Neural cell (in vitro differentiated cells): Measurements from ENCODE around the gene UACA. TPM values are rescaled to one million over a fixed set of nuclear protein-coding genes. Genes with fewer than 3 reads are reported as not detected.

Source experiments
- H2AFZ ChIP-seq: fragments of 200-600, 300-800 bp; sonication (generic), shearing (Covaris generic); 2 replicates; pipeline ENCODE4 v1.6.0; 2014; ENCODE audit warnings: low read depth, mild to moderate bottlenecking, antibody characterized with exemption, low read length, moderate library complexity
- H3F3A ChIP-seq: fragments of 200-600 bp; shearing (Covaris generic); 2 replicates; pipeline ENCODE4 v1.6.1; 2016; ENCODE audit warnings: mild to moderate bottlenecking, moderate library complexity, mixed read lengths, antibody characterized with exemption, low read length; ENCODE audit not compliant: insufficient read depth, poor library complexity, severe bottlenecking
- H3K27ac ChIP-seq: fragments of 200-600, 300-800 bp; sonication (generic), shearing (Covaris generic); 2 replicates; pipeline ENCODE4 v1.5.1; 2014; ENCODE audit warnings: mild to moderate bottlenecking, low read length, moderate library complexity
- H3K27me3 ChIP-seq: fragments of 300-800, 200-600 bp; sonication (generic), shearing (Covaris generic); 2 replicates; pipeline ENCODE4 v1.6.0; 2014; ENCODE audit warnings: mild to moderate bottlenecking, low read depth, low read length, moderate library complexity; ENCODE audit not compliant: insufficient read depth
- H3K36me3 ChIP-seq: fragments of 300-800, 200-600 bp; sonication (generic), shearing (Covaris generic); 2 replicates; pipeline ENCODE4 v1.5.1; 2014; ENCODE audit warnings: mild to moderate bottlenecking, antibody characterized with exemption, low read length, moderate library complexity; ENCODE audit not compliant: insufficient read depth
- H3K4me2 ChIP-seq: fragments of 300-800, 200-600 bp; sonication (generic), shearing (Covaris generic); 2 replicates; pipeline ENCODE4 v1.6.0; 2014; ENCODE audit warnings: mild to moderate bottlenecking, low read length
- H3K4me3 ChIP-seq: fragments of 300-800, 200-600 bp; sonication (generic), shearing (Covaris generic); 2 replicates; pipeline ENCODE4 v1.5.1; 2014; ENCODE audit warnings: mild to moderate bottlenecking, low read length, moderate library complexity
- H3K79me2 ChIP-seq: fragments of 200-600 bp; shearing (Covaris generic); replicated peaks from 2 replicates; pipeline ENCODE4 v1.6.0; 2014; ENCODE audit warnings: mild to moderate bottlenecking, low read length, moderate library complexity; ENCODE audit not compliant: insufficient read depth
- H3K9ac ChIP-seq: fragments of 300-800, 200-600 bp; sonication (generic), shearing (Covaris generic); 2 replicates; pipeline ENCODE4 v1.6.1; 2016; ENCODE audit warnings: mild to moderate bottlenecking, low read length, mixed read lengths
- H3K9me2 ChIP-seq: fragments of 200-600 bp; shearing (Covaris generic); 2 replicates; pipeline ENCODE4 v1.6.1; 2016; ENCODE audit warnings: mild to moderate bottlenecking, low read length, mixed read lengths; ENCODE audit not compliant: insufficient read depth
- H3K9me3 ChIP-seq: fragments of 200-600, 300-800 bp; sonication (generic), shearing (Covaris generic); 2 replicates; pipeline ENCODE4 v1.6.1; 2016; ENCODE audit warnings: mild to moderate bottlenecking, mixed run types, low read length, moderate library complexity, mixed read lengths
- H4K20me1 ChIP-seq: fragments of 200-600 bp; shearing (Covaris generic); 2 replicates; pipeline ENCODE4 v1.6.1; 2016; ENCODE audit warnings: mild to moderate bottlenecking, mixed run types; ENCODE audit not compliant: insufficient read depth
- CTCF ChIP-seq: fragments of 450-650 bp; IDR thresholded peaks from 2 replicates; pipeline ENCODE4 v1.5.1; 2014; ENCODE audit warnings: antibody characterized with exemption, mild to moderate bottlenecking, moderate library complexity; ENCODE audit not compliant: poor library complexity, severe bottlenecking
- EP300 ChIP-seq: fragments of 450-650 bp; conservative IDR thresholded peaks from 2 replicates; pipeline ENCODE4 v1.6.1; 2014; ENCODE audit warnings: antibody characterized with exemption, mild to moderate bottlenecking, moderate library complexity; ENCODE audit not compliant: poor library complexity, severe bottlenecking
- EZH2 ChIP-seq: fragments of 200-600, 300-800 bp; shearing (Covaris generic), sonication (generic); IDR thresholded peaks from 2 replicates; pipeline ENCODE4 v1.6.1; 2014; ENCODE audit warnings: antibody characterized with exemption, low read length, borderline replicate concordance, mild to moderate bottlenecking; ENCODE audit not compliant: insufficient read depth, poor library complexity, severe bottlenecking
- MXI1 ChIP-seq: fragments of 450-650 bp; conservative IDR thresholded peaks from 2 replicates; pipeline ENCODE4 v1.6.1; 2014; ENCODE audit warnings: antibody characterized with exemption, mild to moderate bottlenecking; ENCODE audit not compliant: poor library complexity, severe bottlenecking
- POLR2AphosphoS5 ChIP-seq: IDR thresholded peaks from 2 replicates; pipeline ENCODE4 v1.6.1; 2012
- RAD21 ChIP-seq: fragments of 450-650 bp; conservative IDR thresholded peaks from 2 replicates; pipeline ENCODE4 v1.6.1; 2014; ENCODE audit warnings: antibody characterized with exemption, mild to moderate bottlenecking, moderate library complexity
- REST ChIP-seq: IDR thresholded peaks from 2 replicates; pipeline ENCODE4 v1.6.1; 2012; ENCODE audit warnings: borderline replicate concordance
- SMC3 ChIP-seq: fragments of 450-650 bp; conservative IDR thresholded peaks from 2 replicates; pipeline ENCODE4 v1.6.1; 2014; ENCODE audit warnings: antibody characterized with exemption, mild to moderate bottlenecking, moderate library complexity; ENCODE audit not compliant: poor library complexity
- TAF1 ChIP-seq: IDR thresholded peaks from 2 replicates; pipeline ENCODE4 v1.6.1; 2012; ENCODE audit warnings: low read depth
- polyA plus RNA-seq: library from polyadenylated mRNA; depleted of rRNA; stranded (reverse); fragments of >200 nt; gene quantifications from 2 replicates; pipeline ENCODE4 v1.2.3, GENCODE V29; 2014

The UACA gene
- polyA plus RNA-seq, 1 donor from 2014 or later, result 0.10 TPM

- no peaks in the 10 kb centered on the region for H4K20me1 ChIP-seq
- no peaks in the 10 kb centered on the region for H3K9me2 ChIP-seq
- H3K79me2 ChIP-seq, result no peaks in the 10 kb centered on the region
- H2AFZ ChIP-seq, result no peak overlapping the region
- no peak overlapping the region for H3K4me2 ChIP-seq
- no peaks in the 10 kb centered on the region for H3K36me3 ChIP-seq
- no peaks in the 10 kb centered on the region for H3K9me3 ChIP-seq
- no peak overlapping the region for H3K9ac ChIP-seq
- H3K4me3 ChIP-seq, result no peak overlapping the region
- no peaks in the 10 kb centered on the region for H3F3A ChIP-seq
- TF ChIP-seq MXI1 (no peak), SMC3 (no peak)
- no peak overlapping the region for H3K27ac ChIP-seq
- H3K27me3 ChIP-seq, result no peaks in the 10 kb centered on the region
These were observed 28.8 kb upstream of the UACA start for GRCh38 chr15:70792171-70792573.

GRCh38 chr15:70791259-70791658 lies 27.9 kb upstream of the UACA start:
- no peaks in the 10 kb centered on the region for H3K27me3 ChIP-seq
- H3K9me2 ChIP-seq, result no peaks in the 10 kb centered on the region
- H4K20me1 ChIP-seq, result no peaks in the 10 kb centered on the region
- H3F3A ChIP-seq, result no peaks in the 10 kb centered on the region
- no peaks in the 10 kb centered on the region for H3K9me3 ChIP-seq
- H3K9ac ChIP-seq, result no peak overlapping the region
- TF ChIP-seq POLR2AphosphoS5, result no peak
- TF ChIP-seq EZH2, result no peak
- TF ChIP-seq REST, result no peak
- no peak for TF ChIP-seq MXI1
- TF ChIP-seq EP300, result no peak
- TF ChIP-seq CTCF, result no peak
- no peak for TF ChIP-seq TAF1
- no peak for TF ChIP-seq SMC3
- no peak for TF ChIP-seq RAD21
- H3K4me2 ChIP-seq, result no peak overlapping the region
- no peak overlapping the region for H2AFZ ChIP-seq
- no peak overlapping the region for H3K27ac ChIP-seq
- no peak overlapping the region for H3K4me3 ChIP-seq
- H3K36me3 ChIP-seq, result no peaks in the 10 kb centered on the region
- no peaks in the 10 kb centered on the region for H3K79me2 ChIP-seq

GRCh38 chr15:70789213-70789612 lies 25.9 kb upstream of the UACA start:
- no peak overlapping the region for H3K4me2 ChIP-seq
- no peaks in the 10 kb centered on the region for H3F3A ChIP-seq
- H3K9me3 ChIP-seq, result no peaks in the 10 kb centered on the region
- H3K36me3 ChIP-seq, result no peaks in the 10 kb centered on the region
- H3K27ac ChIP-seq, result no peak overlapping the region
- H3K4me3 ChIP-seq, result no peak overlapping the region
- H3K79me2 ChIP-seq, result no peaks in the 10 kb centered on the region
- no peaks in the 10 kb centered on the region for H3K27me3 ChIP-seq
- no peaks in the 10 kb centered on the region for H3K9me2 ChIP-seq
- no peak overlapping the region for H2AFZ ChIP-seq
- TF ChIP-seq EZH2 (no peak), POLR2AphosphoS5 (no peak), TAF1 (no peak), EP300 (no peak), MXI1 (no peak), SMC3 (no peak), REST (no peak), CTCF (no peak), RAD21 (no peak)
- no peaks in the 10 kb centered on the region for H4K20me1 ChIP-seq
- H3K9ac ChIP-seq, result no peak overlapping the region
